GM18526 (cell line): ENCODE measurements around the gene SOX5.

Experiments used
- POLR2A ChIP-seq: IDR thresholded peaks from 3 replicates; pipeline ENCODE4 v1.6.1; 2011; ENCODE audit not compliant: insufficient read length; ENCODE audit errors: extremely low read depth

SOX5 gene

DNA sequence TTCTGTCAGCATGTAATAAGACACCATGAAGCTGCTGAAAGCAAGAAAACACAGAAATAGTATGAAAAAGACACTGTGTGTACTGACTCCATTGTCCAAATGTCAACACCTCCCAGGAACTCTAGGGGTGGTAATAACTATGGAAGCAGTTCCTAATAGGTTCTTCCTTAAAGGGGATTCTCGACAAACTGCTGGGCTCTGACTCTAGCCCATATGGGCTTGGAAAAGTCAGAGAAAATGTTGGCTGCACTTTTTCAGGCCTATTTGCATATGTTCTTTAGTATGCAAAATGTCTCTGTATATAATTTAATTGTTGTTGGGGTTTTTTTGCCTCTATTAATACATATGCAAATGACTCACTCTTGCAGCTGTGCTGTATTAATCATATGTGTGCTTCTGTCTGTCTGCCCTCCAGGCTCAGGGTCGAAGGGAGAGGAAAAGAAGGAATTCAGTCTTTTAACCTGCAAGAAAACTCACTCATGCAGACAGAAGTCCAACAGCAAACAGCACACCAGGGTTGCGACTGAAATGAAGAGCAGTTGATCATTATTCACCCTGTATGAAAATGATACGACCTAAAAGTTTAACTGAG is 317.6 kb downstream of the SOX5 start:
- no peak for TF ChIP-seq POLR2A

- no peak for TF ChIP-seq POLR2A
Observed at GRCh38 chr12:23630524-23630923, 318.9 kb downstream of the SOX5 start.

- TF ChIP-seq POLR2A, result no peak
Observed at GRCh38 chr12:23628806-23629205, 320.7 kb downstream of the SOX5 start.

DNA sequence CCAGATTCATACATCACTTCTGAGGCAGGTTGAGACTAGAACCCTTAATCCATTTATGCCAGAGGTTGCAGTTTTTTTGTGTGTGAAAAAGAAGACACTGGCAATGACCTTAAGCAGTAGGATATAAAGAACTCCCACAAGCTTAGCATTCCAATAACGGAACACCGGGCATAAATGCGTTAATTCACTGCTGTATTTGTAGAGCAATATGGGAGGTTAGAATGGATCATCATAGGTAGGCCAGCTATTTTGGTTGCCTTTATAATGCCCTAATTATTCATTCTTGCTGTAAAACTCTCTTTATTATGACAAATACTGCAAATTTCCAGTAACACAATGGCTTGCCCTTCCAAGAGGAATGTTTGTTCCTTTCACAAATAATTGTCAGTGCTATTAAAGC is 322.7 kb downstream of the SOX5 start:
- no peak for TF ChIP-seq POLR2A

GRCh38 chr12:23621900-23622299 is 327.6 kb downstream of the SOX5 start:
- TF ChIP-seq POLR2A, result no peak

GRCh38 chr12:23618718-23619117 is 330.8 kb downstream of the SOX5 start:
- no peak for TF ChIP-seq POLR2A

- TF ChIP-seq POLR2A, result no peak
Observed at GRCh38 chr12:23617749-23618148, 331.7 kb downstream of the SOX5 start.

DNA sequence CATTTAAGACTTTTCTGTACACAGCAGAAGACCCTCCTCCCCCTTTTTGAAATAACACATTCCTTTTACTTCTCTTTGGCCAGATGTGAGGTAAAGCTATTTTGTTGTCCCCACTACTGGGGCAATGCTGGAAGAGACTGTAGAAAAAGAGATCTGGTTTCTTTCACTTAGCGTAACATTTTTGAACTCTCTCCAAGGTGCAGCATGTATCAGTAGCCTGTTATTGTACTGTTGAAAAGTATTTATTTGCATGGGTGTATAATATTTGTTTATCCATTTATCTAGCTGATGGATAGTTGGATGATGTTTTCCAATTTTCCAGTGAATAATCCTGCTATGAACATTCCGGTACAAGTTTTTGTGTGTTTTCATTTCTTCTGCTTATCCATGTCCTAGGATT is 335.2 kb downstream of the SOX5 start:
- TF ChIP-seq POLR2A, result no peak

- no peak for TF ChIP-seq POLR2A
Observed at GRCh38 chr12:23611320-23611719, 338.1 kb downstream of the SOX5 start.

DNA sequence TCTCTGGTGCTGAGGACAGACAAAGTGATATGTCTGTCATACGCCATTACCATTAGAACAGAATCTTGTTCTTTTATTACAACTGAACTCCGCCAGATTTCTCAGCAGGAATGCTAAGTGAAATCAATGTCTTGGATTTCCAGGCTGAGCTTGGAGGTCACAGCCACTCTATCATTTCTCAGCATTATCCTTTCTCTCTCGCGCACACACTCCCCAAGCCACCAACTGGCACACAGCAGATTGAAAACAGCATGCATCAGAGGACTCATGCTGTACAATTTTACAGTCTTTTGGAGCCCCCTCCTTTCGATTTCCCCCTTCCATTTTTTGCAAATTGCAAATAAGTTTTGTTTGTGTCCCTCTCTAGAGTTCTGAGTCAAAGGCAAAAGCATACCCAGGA is 348.6 kb downstream of the SOX5 start:
- TF ChIP-seq POLR2A, result no peak

DNA sequence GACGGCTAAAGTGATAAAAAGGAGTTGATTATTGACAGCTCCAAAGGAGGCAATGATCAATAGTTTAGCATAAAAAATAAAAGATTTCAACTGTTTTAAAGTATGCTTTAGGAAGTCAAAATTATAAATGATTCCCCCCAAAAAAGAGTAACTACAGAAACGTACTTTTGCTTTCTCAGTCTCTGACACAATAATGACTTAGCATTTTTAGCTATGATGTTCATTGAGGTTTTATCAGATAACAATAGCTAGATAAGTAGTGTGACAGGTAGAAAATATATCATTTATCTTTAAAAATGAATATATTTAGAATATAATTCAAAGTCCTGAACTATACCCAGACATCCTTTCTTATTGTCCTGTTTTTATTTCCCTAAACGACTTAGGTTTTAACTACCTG is 352.9 kb downstream of the SOX5 start:
- no peak for TF ChIP-seq POLR2A

GRCh38 chr12:23587833-23588559 is 361.5 kb downstream of the SOX5 start:
- TF ChIP-seq POLR2A, result no peak

DNA sequence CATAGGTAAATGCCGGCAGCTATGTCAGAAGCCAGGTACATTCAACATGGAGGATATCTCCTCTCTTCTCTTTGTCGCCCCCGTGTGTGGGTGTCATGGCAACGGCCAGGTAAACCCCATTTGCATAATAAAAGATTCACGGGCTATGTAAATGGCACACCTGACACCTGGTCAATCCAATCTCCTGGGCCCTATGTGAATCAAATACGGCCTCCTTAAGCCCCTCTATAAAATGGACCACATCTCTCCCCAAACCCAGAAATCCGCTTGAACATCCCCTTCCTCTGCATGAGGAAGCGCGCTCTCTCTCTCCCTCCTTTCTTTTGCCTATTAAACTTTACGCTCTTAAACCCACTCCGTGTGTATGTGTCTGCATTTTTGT is 363.7 kb downstream of the SOX5 start:
- TF ChIP-seq POLR2A, result no peak

GRCh38 chr12:23585156-23585781 is 364.2 kb downstream of the SOX5 start:
- TF ChIP-seq POLR2A, result no peak

GRCh38 chr12:23581913-23582312 is 367.6 kb downstream of the SOX5 start:
- no peak for TF ChIP-seq POLR2A

GRCh38 chr12:23579257-23579656 is 370.2 kb downstream of the SOX5 start:
- no peak for TF ChIP-seq POLR2A
